DOHH2 (cell line): ENCODE results near the gene RPL21.

Experiments
- H3F3A ChIP-seq: fragments of 200-600 bp; sonication (generic), shearing (Covaris generic); 2 replicates; pipeline ENCODE4 v1.6.0; 2016; ENCODE audit warnings: antibody characterized with exemption, mild to moderate bottlenecking; ENCODE audit not compliant: control insufficient read depth, insufficient read depth
- H3K27ac ChIP-seq: fragments of 200-600 bp; sonication (generic); 2 replicates; pipeline ENCODE4 v1.5.1; 2014; ENCODE audit warnings: low read depth, mild to moderate bottlenecking, low read length, moderate library complexity
- H3K27me3 ChIP-seq: fragments of 200-600 bp; sonication (generic); 2 replicates; pipeline ENCODE4 v1.6.1; 2014; ENCODE audit warnings: mild to moderate bottlenecking, low read length, mixed read lengths; ENCODE audit not compliant: control insufficient read depth
- H3K36me3 ChIP-seq: fragments of 200-600 bp; sonication (generic); 2 replicates; pipeline ENCODE4 v1.6.1; 2014; ENCODE audit warnings: mild to moderate bottlenecking, low read length, moderate library complexity, mixed read lengths; ENCODE audit not compliant: control insufficient read depth
- H3K4me1 ChIP-seq: fragments of 200-600 bp; sonication (generic); 2 replicates; pipeline ENCODE4 v1.6.1; 2014; ENCODE audit warnings: mild to moderate bottlenecking, low read length, mixed read lengths; ENCODE audit not compliant: control insufficient read depth
- H3K4me2 ChIP-seq: fragments of 200-600 bp; sonication (generic); 2 replicates; pipeline ENCODE4 v1.6.0; 2014; ENCODE audit warnings: mild to moderate bottlenecking, low read length, moderate library complexity
- H3K4me3 ChIP-seq: fragments of 200-600 bp; sonication (generic); 2 replicates; pipeline ENCODE4 v1.5.1; 2014; ENCODE audit warnings: mild to moderate bottlenecking, low read length, mixed read lengths
- H3K79me2 ChIP-seq: fragments of 200-600 bp; sonication (generic); 2 replicates; pipeline ENCODE4 v1.6.1; 2014; ENCODE audit warnings: mild to moderate bottlenecking, low read length, mixed read lengths; ENCODE audit not compliant: control insufficient read depth
- H3K9me2 ChIP-seq: fragments of 200-600 bp; sonication (generic); replicated peaks from 2 replicates; pipeline ENCODE4 v1.6.1; 2014; ENCODE audit warnings: mild to moderate bottlenecking, low read length, mixed read lengths; ENCODE audit not compliant: control insufficient read depth
- H3K9me3 ChIP-seq: fragments of 200-600 bp; sonication (generic); 2 replicates; pipeline ENCODE4 v1.6.1; 2014; ENCODE audit warnings: antibody characterized with exemption, low read length, mixed read lengths; ENCODE audit not compliant: control insufficient read depth, insufficient read depth
- H4K20me1 ChIP-seq: fragments of 200-600 bp; sonication (generic); 2 replicates; pipeline ENCODE4 v1.6.0; 2014; ENCODE audit warnings: low read depth, mild to moderate bottlenecking, antibody characterized with exemption, low read length, moderate library complexity; ENCODE audit not compliant: control insufficient read depth, insufficient read depth
- CTCF ChIP-seq: fragments of 200-600 bp; sonication (generic); IDR thresholded peaks from one replicate; pipeline ENCODE4 v1.5.1; 2014; ENCODE audit warnings: antibody characterized with exemption, mild to moderate bottlenecking, low read depth, low read length; ENCODE audit not compliant: poor library complexity, severe bottlenecking
- EZH2phosphoT487 ChIP-seq: fragments of 200-600 bp; sonication (generic); IDR thresholded peaks from 2 replicates; pipeline ENCODE4 v1.6.1; 2017; ENCODE audit warnings: borderline replicate concordance, mild to moderate bottlenecking, antibody characterized with exemption, low read length, moderate library complexity, mixed read lengths

The RPL21 gene

GRCh38 chr13:27236478-27236877 lies 14.9 kb upstream of the RPL21 start:
- H3K9me2 ChIP-seq: no peaks in the 10 kb centered on the region
- no peaks in the 10 kb centered on the region for H3K79me2 ChIP-seq
- H3K4me1 ChIP-seq: no peaks in the 10 kb centered on the region
- peaks cover 3% of the 10 kb centered on the region; the same call in 1 of the 2 replicates for H3K9me3 ChIP-seq
- no peak for TF ChIP-seq EZH2phosphoT487
- TF ChIP-seq CTCF: no peak
- H3K27ac ChIP-seq: no peak overlapping the region
- no peaks in the 10 kb centered on the region for H4K20me1 ChIP-seq
- peaks cover 7% of the 10 kb centered on the region; the same call in 1 of the 2 replicates for H3F3A ChIP-seq
- H3K4me3 ChIP-seq: no peak overlapping the region
- H3K36me3 ChIP-seq: no peaks in the 10 kb centered on the region
- H3K4me2 ChIP-seq: no peak overlapping the region
- H3K27me3 ChIP-seq: no peaks in the 10 kb centered on the region

GRCh38 chr13:27242702-27243101 lies 8.7 kb upstream of the RPL21 start:
- H3K79me2 ChIP-seq: no peaks in the 10 kb centered on the region
- H3K9me3 ChIP-seq: no peaks in the 10 kb centered on the region
- H3K4me3 ChIP-seq: no peak overlapping the region
- H4K20me1 ChIP-seq: no peaks in the 10 kb centered on the region
- H3K27ac ChIP-seq: no peak overlapping the region
- 0 out of 2 replicates have a peak, but pooled peaks cover 5% of the 10 kb centered on the region for H3K36me3 ChIP-seq
- no peaks in the 10 kb centered on the region for H3K9me2 ChIP-seq
- peaks cover 5% of the 10 kb centered on the region; the same call in 1 of the 2 replicates for H3F3A ChIP-seq
- H3K4me1 ChIP-seq: peaks cover 8% of the 10 kb centered on the region
- H3K27me3 ChIP-seq: no peaks in the 10 kb centered on the region
- H3K4me2 ChIP-seq: no peak overlapping the region
- TF ChIP-seq CTCF (no peak), EZH2phosphoT487 (no peak)

GRCh38 chr13:27245610-27246009 lies 5.7 kb upstream of the RPL21 start:
- no peak overlapping the region for H3K27ac ChIP-seq
- H4K20me1 ChIP-seq: no peaks in the 10 kb centered on the region
- no peak overlapping the region for H3K4me3 ChIP-seq
- peaks cover 4% of the 10 kb centered on the region; the same call in 1 of the 2 replicates for H3F3A ChIP-seq
- H3K9me2 ChIP-seq: no peaks in the 10 kb centered on the region
- peaks cover 16% of the 10 kb centered on the region for H3K4me1 ChIP-seq
- no peak for TF ChIP-seq CTCF
- no peak for TF ChIP-seq EZH2phosphoT487
- H3K9me3 ChIP-seq: no peaks in the 10 kb centered on the region
- no peak overlapping the region for H3K4me2 ChIP-seq
- peaks cover 19% of the 10 kb centered on the region for H3K79me2 ChIP-seq
- peaks cover 12% of the 10 kb centered on the region; the same call in 1 of the 2 replicates for H3K36me3 ChIP-seq
- H3K27me3 ChIP-seq: no peaks in the 10 kb centered on the region

GRCh38 chr13:27250833-27251165 lies 559 bp upstream of the RPL21 start:
- no peaks in the 10 kb centered on the region for H3K9me3 ChIP-seq
- no peaks in the 10 kb centered on the region for H3K27me3 ChIP-seq
- peak overlapping the region; percentile 84 for H3K27ac ChIP-seq
- H3K4me3 ChIP-seq: peak overlapping the region; percentile 94
- H3F3A ChIP-seq: peaks cover 36% of the 10 kb centered on the region
- TF ChIP-seq CTCF (no peak), EZH2phosphoT487 (no peak)
- peaks cover 70% of the 10 kb centered on the region for H3K79me2 ChIP-seq
- H3K9me2 ChIP-seq: no peaks in the 10 kb centered on the region
- H3K4me1 ChIP-seq: peaks cover 38% of the 10 kb centered on the region
- H3K36me3 ChIP-seq: peaks cover 53% of the 10 kb centered on the region
- peaks cover 17% of the 10 kb centered on the region for H4K20me1 ChIP-seq
- peak overlapping the region; percentile 65 for H3K4me2 ChIP-seq
